GM12878 (cell line): ENCODE results near the gene EML3. TPM values are rescaled to one million over a fixed set of nuclear protein-coding genes. Genes with fewer than 3 reads are reported as not detected.
A peak's percentile ranks its signal among the peaks of the same experiment; 100 is the strongest.

Experiments
- BACH1 ChIP-seq: fragments of 450-650 bp; IDR thresholded peaks from 2 replicates; pipeline ENCODE4 v1.6.1; 2017; ENCODE audit warnings: mild to moderate bottlenecking, borderline replicate concordance
- CHD4 ChIP-seq: fragments of 200-600 bp; sonication (generic); IDR thresholded peaks from 2 replicates; pipeline ENCODE4 v1.6.1; 2016; ENCODE audit warnings: mild to moderate bottlenecking
- EED ChIP-seq: sonication (generic); IDR thresholded peaks from 2 replicates; pipeline ENCODE4 v1.6.1; 2016; ENCODE audit warnings: antibody characterized with exemption, low read depth
- EP300 ChIP-seq, 2 experiments: fragments of 150-350 bp in 1 of 2; IDR thresholded peaks; 2 replicates each; pipeline ENCODE4 v1.6.1; 2011 to 2012; ENCODE audit warnings: low read depth in 2 of 2, low read length in 2 of 2, borderline replicate concordance in 1 of 2, improper control_type of control experiment in 1 of 2, inconsistent platforms in 1 of 2; ENCODE audit not compliant: control insufficient read depth in 1 of 2
- FOXK2 ChIP-seq: fragments of 450-650 bp; IDR thresholded peaks from 2 replicates; pipeline ENCODE4 v1.6.1; 2017; ENCODE audit warnings: mild to moderate bottlenecking, moderate library complexity
- GABPA ChIP-seq: IDR thresholded peaks from 2 replicates; pipeline ENCODE4 v1.6.1; 2014; ENCODE audit warnings: antibody characterized with exemption, low read depth, mild to moderate bottlenecking, inconsistent platforms
- MTA3 ChIP-seq: IDR thresholded peaks from 2 replicates; pipeline ENCODE4 v1.6.1; 2012; ENCODE audit warnings: low read length, inconsistent platforms, borderline replicate concordance
- MXI1 ChIP-seq: fragments of 150-350 bp; IDR thresholded peaks from 2 replicates; pipeline ENCODE4 v1.6.1; 2011; ENCODE audit warnings: low read depth, mild to moderate bottlenecking, inconsistent platforms, low read length, improper control_type of control experiment
- MYB ChIP-seq: fragments of 150-350 bp; IDR thresholded peaks from 2 replicates; pipeline ENCODE4 v1.6.1; 2014; ENCODE audit warnings: mild to moderate bottlenecking, low read depth, low read length, borderline replicate concordance
- POLR2A ChIP-seq: IDR thresholded peaks from 2 replicates; pipeline ENCODE4 v1.6.1; 2011; ENCODE audit warnings: low read depth, mild to moderate bottlenecking, low read length
- POLR2AphosphoS2 ChIP-seq: IDR thresholded peaks from 2 replicates; pipeline ENCODE4 v1.6.1; 2011; ENCODE audit warnings: low read depth, mild to moderate bottlenecking, low read length, improper control_type of control experiment, moderate library complexity
- RB1 ChIP-seq: fragments of 450-650 bp; formaldehyde crosslinking; IDR thresholded peaks from 2 replicates; pipeline ENCODE4 v1.6.1; 2017; ENCODE audit warnings: mild to moderate bottlenecking, borderline replicate concordance
- RBBP5 ChIP-seq: fragments of 200-600 bp; sonication (generic); conservative IDR thresholded peaks from 2 replicates; pipeline ENCODE4 v1.6.1; 2016
- RFX5 ChIP-seq: IDR thresholded peaks from 2 replicates; pipeline ENCODE4 v1.6.1; 2011; ENCODE audit warnings: low read depth, low read length, improper control_type of control experiment
- SMAD1 ChIP-seq: fragments of 450-650 bp; IDR thresholded peaks from 2 replicates; pipeline ENCODE4 v1.6.1; 2018; ENCODE audit warnings: mild to moderate bottlenecking, low read depth; ENCODE audit not compliant: partially characterized antibody
- SPI1 ChIP-seq: IDR thresholded peaks from 2 replicates; pipeline ENCODE4 v1.6.1; 2011; ENCODE audit warnings: low read depth, mild to moderate bottlenecking, low read length, moderate library complexity, borderline replicate concordance; ENCODE audit not compliant: insufficient read depth
- TCF12 ChIP-seq: IDR thresholded peaks from 2 replicates; pipeline ENCODE4 v1.6.1; 2011; ENCODE audit warnings: low read depth, mild to moderate bottlenecking, low read length
- ZNF274 ChIP-seq: IDR thresholded peaks from one replicate; pipeline ENCODE4 v1.8.0; 2011; ENCODE audit not compliant: insufficient read length, insufficient read depth
- ZNF384 ChIP-seq: IDR thresholded peaks from 2 replicates; pipeline ENCODE4 v1.6.1; 2012; ENCODE audit warnings: low read depth, mild to moderate bottlenecking, low read length, improper control_type of control experiment, borderline replicate concordance
- ZZZ3 ChIP-seq: IDR thresholded peaks from 2 replicates; pipeline ENCODE4 v1.6.1; 2011; ENCODE audit warnings: low read depth; ENCODE audit not compliant: control insufficient read depth, insufficient read length
- polyA plus RNA-seq, 11 experiments: library from polyadenylated mRNA; depleted of rRNA in 4 of 11; unstranded in 6 of 11; stranded (reverse) in 5 of 11; fragments of >200 nt; fragmentation: Nextera tagmentation in 4 of 11; fragmentation: Illumina TruSeq in 1 of 11; extraction: Ambion mirVana in 4 of 11; extraction: Trizol in 1 of 11; gene quantifications; 1 replicate in 1 of 11; 2 replicates in 10 of 11; pipeline versions ENCODE4 v1.2.1 to v1.2.3, GENCODE V29; 2011 to 2016; ENCODE audit warnings: inconsistent platforms in 2 of 11, missing spikeins in 2 of 11, low read depth in 1 of 11
- total RNA-seq, 4 experiments: library from RNA; depleted of rRNA in 3 of 4; stranded (reverse); fragments of >200 nt in 3 of 4; fragmentation: Illumina TruSeq in 1 of 4; extraction: Trizol in 1 of 4; gene quantifications; 2 replicates each; pipeline versions ENCODE4 v1.2.1 to v1.2.3, GENCODE V29; 2013 to 2021
- TF ChIP-seq, protein P1 (sequence below): fragments of 150-350 bp; IDR thresholded peaks from 2 replicates; pipeline ENCODE4 v1.6.1; 2014; ENCODE audit warnings: mild to moderate bottlenecking, low read depth, low read length
- TF ChIP-seq, protein P2 (sequence below): fragments of 450-650 bp; IDR thresholded peaks from 2 replicates; pipeline ENCODE4 v1.6.1; 2014; ENCODE audit warnings: mild to moderate bottlenecking
- TF ChIP-seq, protein P3 (sequence below): IDR thresholded peaks from 2 replicates; pipeline ENCODE4 v1.6.1; 2011; ENCODE audit warnings: borderline replicate concordance, low read depth, mild to moderate bottlenecking, moderate library complexity, mixed read lengths, low read length; ENCODE audit not compliant: insufficient read depth; ENCODE audit errors: extremely low read length
- TF ChIP-seq, protein P4 (sequence below): fragments of 150-350 bp; IDR thresholded peaks from 2 replicates; pipeline ENCODE4 v1.6.1; 2016; ENCODE audit warnings: low read depth, low read length

EML3 gene
- total and polyA plus RNA-seq, 10 of the 15 experiments (the other 5 are each of a cell fraction or from before 2014, with no cell fraction given) = 0.58 to 82.5 (median 24.8) TPM

DNA sequence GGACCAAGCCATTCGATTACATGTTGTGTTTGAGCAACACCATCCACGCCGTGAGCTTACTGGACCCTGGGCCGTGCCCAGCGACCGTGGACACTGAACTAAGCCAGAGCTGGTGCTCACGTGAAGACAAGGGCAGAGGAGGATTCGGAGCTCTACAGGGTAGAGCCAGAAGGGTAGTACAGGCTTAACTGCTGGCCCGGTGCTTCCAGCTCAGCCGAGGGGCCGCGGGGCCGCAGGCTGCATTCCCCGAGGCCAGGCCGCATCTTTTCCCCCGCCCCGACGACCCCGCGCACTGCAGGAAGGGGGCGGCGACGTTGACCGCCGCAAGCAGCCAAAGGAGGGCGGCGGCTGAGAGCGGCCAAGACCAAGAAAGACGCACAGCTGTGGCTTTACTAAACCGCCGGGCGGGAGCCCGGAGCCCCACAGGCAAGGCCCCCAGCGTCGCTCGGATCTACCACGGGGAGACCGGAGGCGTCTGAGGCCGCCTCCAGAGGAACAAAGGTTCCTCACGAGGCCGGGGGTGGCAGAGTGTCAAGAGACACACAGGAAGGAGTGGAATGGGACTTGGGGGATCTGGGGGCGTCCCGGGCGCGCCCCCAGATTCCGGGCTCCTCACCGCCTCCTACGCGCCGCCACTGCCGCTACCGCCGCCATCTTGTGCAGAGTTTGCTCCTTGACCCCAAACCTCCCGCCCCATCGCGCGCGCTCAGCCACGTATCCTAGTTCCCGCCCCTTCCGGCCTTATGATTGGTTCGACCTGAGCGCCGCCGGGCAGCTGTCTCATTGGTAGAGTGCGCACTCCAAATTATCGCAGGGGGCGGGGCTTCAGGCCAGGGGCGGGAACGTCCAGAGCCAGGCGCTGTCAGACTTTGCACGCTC, 33.6 kb upstream of the EML3 start, which contains the start of gene GANAB (continued):
- TF ChIP-seq, protein P1, sequence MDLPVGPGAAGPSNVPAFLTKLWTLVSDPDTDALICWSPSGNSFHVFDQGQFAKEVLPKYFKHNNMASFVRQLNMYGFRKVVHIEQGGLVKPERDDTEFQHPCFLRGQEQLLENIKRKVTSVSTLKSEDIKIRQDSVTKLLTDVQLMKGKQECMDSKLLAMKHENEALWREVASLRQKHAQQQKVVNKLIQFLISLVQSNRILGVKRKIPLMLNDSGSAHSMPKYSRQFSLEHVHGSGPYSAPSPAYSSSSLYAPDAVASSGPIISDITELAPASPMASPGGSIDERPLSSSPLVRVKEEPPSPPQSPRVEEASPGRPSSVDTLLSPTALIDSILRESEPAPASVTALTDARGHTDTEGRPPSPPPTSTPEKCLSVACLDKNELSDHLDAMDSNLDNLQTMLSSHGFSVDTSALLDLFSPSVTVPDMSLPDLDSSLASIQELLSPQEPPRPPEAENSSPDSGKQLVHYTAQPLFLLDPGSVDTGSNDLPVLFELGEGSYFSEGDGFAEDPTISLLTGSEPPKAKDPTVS = no peak
- TF ChIP-seq MYB (no peak), ZNF274 (no peak), RB1 (peak; percentile 76; the same call in 1 of the 2 replicates), TCF12 (no peak), BACH1 (no peak), EP300 (IDR thresholded peaks at IDR 0.05; ENCODE audit: borderline replicate concordance in 1 of 2, control insufficient read depth in 1 of 2, low read depth in 2 of 2, low read length in 2 of 2) (no peak), MXI1 (0 out of 2 replicates have a peak, but pooled peaks have one; percentile 11), POLR2AphosphoS2 (peak; percentile 97), EED (no peak), GABPA (peak; percentile 81), ZNF384 (no peak), SMAD1 (peak; percentile 54), ZZZ3 (no peak), MTA3 (no peak; the same call in 1 of the 2 replicates), RBBP5 (no peak), SPI1 (no peak), FOXK2 (no peak), CHD4 (no peak), RFX5 (peak; percentile 48; the same call in 1 of the 2 replicates), POLR2A (peak; percentile 94)
- TF ChIP-seq, protein P2, sequence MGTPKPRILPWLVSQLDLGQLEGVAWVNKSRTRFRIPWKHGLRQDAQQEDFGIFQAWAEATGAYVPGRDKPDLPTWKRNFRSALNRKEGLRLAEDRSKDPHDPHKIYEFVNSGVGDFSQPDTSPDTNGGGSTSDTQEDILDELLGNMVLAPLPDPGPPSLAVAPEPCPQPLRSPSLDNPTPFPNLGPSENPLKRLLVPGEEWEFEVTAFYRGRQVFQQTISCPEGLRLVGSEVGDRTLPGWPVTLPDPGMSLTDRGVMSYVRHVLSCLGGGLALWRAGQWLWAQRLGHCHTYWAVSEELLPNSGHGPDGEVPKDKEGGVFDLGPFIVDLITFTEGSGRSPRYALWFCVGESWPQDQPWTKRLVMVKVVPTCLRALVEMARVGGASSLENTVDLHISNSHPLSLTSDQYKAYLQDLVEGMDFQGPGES = no peak; the same call in 1 of the 2 replicates
- TF ChIP-seq, protein P3, sequence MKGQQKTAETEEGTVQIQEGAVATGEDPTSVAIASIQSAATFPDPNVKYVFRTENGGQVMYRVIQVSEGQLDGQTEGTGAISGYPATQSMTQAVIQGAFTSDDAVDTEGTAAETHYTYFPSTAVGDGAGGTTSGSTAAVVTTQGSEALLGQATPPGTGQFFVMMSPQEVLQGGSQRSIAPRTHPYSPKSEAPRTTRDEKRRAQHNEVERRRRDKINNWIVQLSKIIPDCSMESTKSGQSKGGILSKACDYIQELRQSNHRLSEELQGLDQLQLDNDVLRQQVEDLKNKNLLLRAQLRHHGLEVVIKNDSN = no peak
- TF ChIP-seq, protein P4, sequence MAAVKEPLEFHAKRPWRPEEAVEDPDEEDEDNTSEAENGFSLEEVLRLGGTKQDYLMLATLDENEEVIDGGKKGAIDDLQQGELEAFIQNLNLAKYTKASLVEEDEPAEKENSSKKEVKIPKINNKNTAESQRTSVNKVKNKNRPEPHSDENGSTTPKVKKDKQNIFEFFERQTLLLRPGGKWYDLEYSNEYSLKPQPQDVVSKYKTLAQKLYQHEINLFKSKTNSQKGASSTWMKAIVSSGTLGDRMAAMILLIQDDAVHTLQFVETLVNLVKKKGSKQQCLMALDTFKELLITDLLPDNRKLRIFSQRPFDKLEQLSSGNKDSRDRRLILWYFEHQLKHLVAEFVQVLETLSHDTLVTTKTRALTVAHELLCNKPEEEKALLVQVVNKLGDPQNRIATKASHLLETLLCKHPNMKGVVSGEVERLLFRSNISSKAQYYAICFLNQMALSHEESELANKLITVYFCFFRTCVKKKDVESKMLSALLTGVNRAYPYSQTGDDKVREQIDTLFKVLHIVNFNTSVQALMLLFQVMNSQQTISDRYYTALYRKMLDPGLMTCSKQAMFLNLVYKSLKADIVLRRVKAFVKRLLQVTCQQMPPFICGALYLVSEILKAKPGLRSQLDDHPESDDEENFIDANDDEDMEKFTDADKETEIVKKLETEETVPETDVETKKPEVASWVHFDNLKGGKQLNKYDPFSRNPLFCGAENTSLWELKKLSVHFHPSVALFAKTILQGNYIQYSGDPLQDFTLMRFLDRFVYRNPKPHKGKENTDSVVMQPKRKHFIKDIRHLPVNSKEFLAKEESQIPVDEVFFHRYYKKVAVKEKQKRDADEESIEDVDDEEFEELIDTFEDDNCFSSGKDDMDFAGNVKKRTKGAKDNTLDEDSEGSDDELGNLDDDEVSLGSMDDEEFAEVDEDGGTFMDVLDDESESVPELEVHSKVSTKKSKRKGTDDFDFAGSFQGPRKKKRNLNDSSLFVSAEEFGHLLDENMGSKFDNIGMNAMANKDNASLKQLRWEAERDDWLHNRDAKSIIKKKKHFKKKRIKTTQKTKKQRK = no peak; the same call in 1 of the 2 replicates
